Liver (tissue), 9 donors: ENCODE data around the gene PRKD3. TPM values are rescaled to one million over a fixed set of nuclear protein-coding genes. Genes with fewer than 3 reads are reported as not detected.

Source experiments
- DNase-seq: peaks from one replicate; pipeline ENCODE4 v3.0.0-alpha.2; 2017; ENCODE audit warnings: low spot score
- H3K27ac ChIP-seq, 2 donors: one replicate each; pipeline ENCODE4 v1.7.0; 2013; ENCODE audit warnings: inconsistent platforms in 2 of 2, low read length in 2 of 2, control low read depth in 1 of 2, low read depth in 1 of 2, mild to moderate bottlenecking in 1 of 2
- H3K27me3 ChIP-seq, 4 donors: one replicate each; pipeline versions ENCODE4 v1.6.1 to v1.7.0; 2013; ENCODE audit warnings: low read length in 3 of 4, inconsistent platforms in 1 of 4, mild to moderate bottlenecking in 1 of 4, moderate library complexity in 1 of 4; ENCODE audit not compliant: control insufficient read depth in 4 of 4, insufficient read depth in 4 of 4
- H3K36me3 ChIP-seq, 4 donors: one replicate each; pipeline versions ENCODE4 v1.6.1 to v1.7.0; 2013; ENCODE audit warnings: low read length in 3 of 4, mild to moderate bottlenecking in 3 of 4, low read depth in 1 of 4, moderate library complexity in 1 of 4; ENCODE audit not compliant: control insufficient read depth in 4 of 4, insufficient read depth in 3 of 4
- H3K4me1 ChIP-seq, 4 donors: one replicate each; pipeline versions ENCODE4 v1.6.1 to v1.7.0; 2013; ENCODE audit warnings: low read length in 3 of 4, mild to moderate bottlenecking in 3 of 4, moderate library complexity in 1 of 4; ENCODE audit not compliant: control insufficient read depth in 4 of 4, insufficient read depth in 4 of 4
- H3K4me3 ChIP-seq, 3 donors: one replicate each; pipeline versions ENCODE4 v1.6.1 to v1.7.0; 2013; ENCODE audit warnings: low read length in 3 of 3, control low read depth in 1 of 3, low read depth in 1 of 3, mild to moderate bottlenecking in 1 of 3
- H3K9ac ChIP-seq, 2 donors: one replicate each; pipeline ENCODE4 v1.7.0; 2013; ENCODE audit warnings: low read length in 2 of 2, mild to moderate bottlenecking in 2 of 2, moderate library complexity in 2 of 2, control low read depth in 1 of 2, low read depth in 1 of 2
- H3K9me3 ChIP-seq, 4 donors: one replicate each; pipeline versions ENCODE4 v1.6.1 to v1.7.0; 2013; ENCODE audit warnings: low read length in 3 of 4; ENCODE audit not compliant: control insufficient read depth in 4 of 4
- EGR1 ChIP-seq, 2 donors: IDR thresholded peaks; 2 replicates each; pipeline ENCODE4 v1.6.1; 2016 to 2018; ENCODE audit warnings: antibody characterized with exemption in 2 of 2, low read depth in 2 of 2
- FOXA1 ChIP-seq: IDR thresholded peaks from 2 replicates; pipeline ENCODE4 v1.6.1; 2016; ENCODE audit warnings: antibody characterized with exemption
- FOXA2 ChIP-seq: IDR thresholded peaks from 2 replicates; pipeline ENCODE4 v1.6.1; 2016; ENCODE audit warnings: antibody characterized with exemption
- GABPA ChIP-seq, 2 donors: IDR thresholded peaks in 1 of 2; conservative IDR thresholded peaks in 1 of 2; 2 replicates each; pipeline ENCODE4 v1.6.1; 2016; ENCODE audit warnings: antibody characterized with exemption in 2 of 2, mild to moderate bottlenecking in 1 of 2, moderate library complexity in 1 of 2
- HNF4A ChIP-seq, 2 donors: conservative IDR thresholded peaks; 2 replicates each; pipeline ENCODE4 v1.6.1; 2016; ENCODE audit warnings: antibody characterized with exemption in 2 of 2, mild to moderate bottlenecking in 2 of 2
- HNF4G ChIP-seq: IDR thresholded peaks from 2 replicates; pipeline ENCODE4 v1.6.1; 2016; ENCODE audit warnings: antibody characterized with exemption
- JUND ChIP-seq, 2 donors: IDR thresholded peaks; 2 replicates each; pipeline ENCODE4 v1.6.1; 2016; ENCODE audit warnings: antibody characterized with exemption in 2 of 2
- NR2F2 ChIP-seq: IDR thresholded peaks from 2 replicates; pipeline ENCODE4 v1.6.1; 2016; ENCODE audit warnings: antibody characterized with exemption
- RAD21 ChIP-seq, 2 donors: IDR thresholded peaks; 2 replicates each; pipeline ENCODE4 v1.6.1; 2016; ENCODE audit warnings: antibody characterized with exemption in 2 of 2, mild to moderate bottlenecking in 2 of 2
- RXRA ChIP-seq, 2 donors: IDR thresholded peaks; 2 replicates each; pipeline ENCODE4 v1.6.1; 2017 to 2018; ENCODE audit warnings: antibody characterized with exemption in 2 of 2, mild to moderate bottlenecking in 1 of 2
- TAF1 ChIP-seq: conservative IDR thresholded peaks from 2 replicates; pipeline ENCODE4 v1.6.1; 2016; ENCODE audit warnings: antibody characterized with exemption, mild to moderate bottlenecking
- YY1 ChIP-seq: IDR thresholded peaks from 2 replicates; pipeline ENCODE4 v1.6.1; 2016; ENCODE audit warnings: antibody characterized with exemption, mild to moderate bottlenecking
- WGBS: extraction: QIAGEN DNeasy Blood & Tissue Kit; methylation state at CpG from one replicate; pipeline ENCODE4 v1.1.7; 2013; 5-methylcytosine and 5-hydroxymethylcytosine counted together
- polyA plus RNA-seq, 2 donors: library from polyadenylated mRNA; stranded (reverse) in 1 of 2; unstranded in 1 of 2; fragments of 200-250 nt in 1 of 2; fragments of >200 nt in 1 of 2; fragmentation: Nextera tagmentation in 1 of 2; extraction: Ambion mirVana in 1 of 2; gene quantifications; one replicate each; pipeline versions ENCODE4 v1.2.1 to v1.2.3, GENCODE V29; 2013 to 2015
- total RNA-seq, 2 donors: library from RNA; depleted of rRNA; stranded (reverse); fragments of >200 nt; gene quantifications; one replicate each; pipeline ENCODE4 v1.2.3, GENCODE V29; 2014
- TF ChIP-seq, protein P1 (sequence below): IDR thresholded peaks from 2 replicates; pipeline ENCODE4 v1.6.1; 2016; ENCODE audit warnings: antibody characterized with exemption
- TF ChIP-seq, protein P2 (sequence below): IDR thresholded peaks from 2 replicates; pipeline ENCODE4 v1.6.1; 2016; ENCODE audit warnings: antibody characterized with exemption
- TF ChIP-seq, protein P3 (sequence below): fragments of 150-350 bp; IDR thresholded peaks from 2 replicates; pipeline ENCODE4 v1.5.1; 2017; ENCODE audit warnings: improper control_type of control experiment, low read depth, low read length; ENCODE audit not compliant: missing input control
- TF ChIP-seq, protein P4 (sequence below): IDR thresholded peaks from 2 replicates; pipeline ENCODE4 v1.6.1; 2016; ENCODE audit warnings: antibody characterized with exemption, mild to moderate bottlenecking
- TF ChIP-seq, protein P5 (sequence below): IDR thresholded peaks from 2 replicates; pipeline ENCODE4 v1.6.1; 2016; ENCODE audit warnings: antibody characterized with exemption
- donor health status: healthy.
- donor health status: healthy.
- donor health status: healthy.
- donor health status: healthy.
- donor health status: healthy.

The PRKD3 gene
- total and polyA plus RNA-seq, 4 donors: 4.4 to 19.7 (median 8.1) TPM

DNA sequence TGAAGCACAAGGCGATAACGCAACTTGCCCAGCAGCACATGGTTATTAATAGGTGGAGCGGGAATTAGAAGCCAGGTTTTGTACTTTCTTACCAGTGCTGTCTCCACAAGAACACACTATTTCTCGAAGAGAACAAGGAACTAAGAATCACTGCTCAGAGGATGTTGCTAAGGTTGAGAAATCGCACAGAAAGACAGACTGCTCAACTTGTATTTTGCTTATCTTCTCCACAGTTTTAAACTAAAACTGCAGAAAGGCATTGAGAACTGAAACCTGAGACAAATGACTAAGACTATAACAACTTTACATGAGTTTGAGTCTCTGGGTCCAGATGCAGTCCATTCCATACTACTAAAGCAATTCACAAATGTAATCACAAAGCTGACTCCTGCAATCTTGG, 6.2 kb downstream of the PRKD3 start:
- TF ChIP-seq GABPA (IDR thresholded peaks at IDR 0.05 in 1 of 2, conservative IDR thresholded peaks at IDR 0.05 in 1 of 2) (no peak), JUND (IDR thresholded peaks at IDR 0.05) (no peak), NR2F2 (no peak), TAF1 (no peak), FOXA2 (no peak), RXRA (IDR thresholded peaks at IDR 0.05) (no peak), EGR1 (IDR thresholded peaks at IDR 0.05; ENCODE audit: low read depth in 2 of 2) (no peak), YY1 (no peak), FOXA1 (no peak)
- TF ChIP-seq, protein P1, sequence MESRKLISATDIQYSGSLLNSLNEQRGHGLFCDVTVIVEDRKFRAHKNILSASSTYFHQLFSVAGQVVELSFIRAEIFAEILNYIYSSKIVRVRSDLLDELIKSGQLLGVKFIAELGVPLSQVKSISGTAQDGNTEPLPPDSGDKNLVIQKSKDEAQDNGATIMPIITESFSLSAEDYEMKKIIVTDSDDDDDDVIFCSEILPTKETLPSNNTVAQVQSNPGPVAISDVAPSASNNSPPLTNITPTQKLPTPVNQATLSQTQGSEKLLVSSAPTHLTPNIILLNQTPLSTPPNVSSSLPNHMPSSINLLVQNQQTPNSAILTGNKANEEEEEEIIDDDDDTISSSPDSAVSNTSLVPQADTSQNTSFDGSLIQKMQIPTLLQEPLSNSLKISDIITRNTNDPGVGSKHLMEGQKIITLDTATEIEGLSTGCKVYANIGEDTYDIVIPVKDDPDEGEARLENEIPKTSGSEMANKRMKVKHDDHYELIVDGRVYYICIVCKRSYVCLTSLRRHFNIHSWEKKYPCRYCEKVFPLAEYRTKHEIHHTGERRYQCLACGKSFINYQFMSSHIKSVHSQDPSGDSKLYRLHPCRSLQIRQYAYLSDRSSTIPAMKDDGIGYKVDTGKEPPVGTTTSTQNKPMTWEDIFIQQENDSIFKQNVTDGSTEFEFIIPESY: no peak
- TF ChIP-seq, protein P2, sequence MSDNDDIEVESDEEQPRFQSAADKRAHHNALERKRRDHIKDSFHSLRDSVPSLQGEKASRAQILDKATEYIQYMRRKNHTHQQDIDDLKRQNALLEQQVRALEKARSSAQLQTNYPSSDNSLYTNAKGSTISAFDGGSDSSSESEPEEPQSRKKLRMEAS: no peak
- TF ChIP-seq, protein P3, sequence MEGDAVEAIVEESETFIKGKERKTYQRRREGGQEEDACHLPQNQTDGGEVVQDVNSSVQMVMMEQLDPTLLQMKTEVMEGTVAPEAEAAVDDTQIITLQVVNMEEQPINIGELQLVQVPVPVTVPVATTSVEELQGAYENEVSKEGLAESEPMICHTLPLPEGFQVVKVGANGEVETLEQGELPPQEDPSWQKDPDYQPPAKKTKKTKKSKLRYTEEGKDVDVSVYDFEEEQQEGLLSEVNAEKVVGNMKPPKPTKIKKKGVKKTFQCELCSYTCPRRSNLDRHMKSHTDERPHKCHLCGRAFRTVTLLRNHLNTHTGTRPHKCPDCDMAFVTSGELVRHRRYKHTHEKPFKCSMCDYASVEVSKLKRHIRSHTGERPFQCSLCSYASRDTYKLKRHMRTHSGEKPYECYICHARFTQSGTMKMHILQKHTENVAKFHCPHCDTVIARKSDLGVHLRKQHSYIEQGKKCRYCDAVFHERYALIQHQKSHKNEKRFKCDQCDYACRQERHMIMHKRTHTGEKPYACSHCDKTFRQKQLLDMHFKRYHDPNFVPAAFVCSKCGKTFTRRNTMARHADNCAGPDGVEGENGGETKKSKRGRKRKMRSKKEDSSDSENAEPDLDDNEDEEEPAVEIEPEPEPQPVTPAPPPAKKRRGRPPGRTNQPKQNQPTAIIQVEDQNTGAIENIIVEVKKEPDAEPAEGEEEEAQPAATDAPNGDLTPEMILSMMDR: no peak
- DNase-seq: no peak
- no peaks in the 10 kb centered on the region for H3K36me3 ChIP-seq
- no peak overlapping the region for H3K4me3 ChIP-seq
- WGBS: 83% methylated on average over 5 of the region's 5 CpGs
- H3K9me3 ChIP-seq: no peaks in the 10 kb centered on the region
- H3K9ac ChIP-seq: no peak overlapping the region
- H3K27me3 ChIP-seq: no peaks in the 10 kb centered on the region
- peaks cover 0 to 6% (median 3%) of the 10 kb centered on the region in 4 donors for H3K4me1 ChIP-seq
- no peak overlapping the region for H3K27ac ChIP-seq

DNA sequence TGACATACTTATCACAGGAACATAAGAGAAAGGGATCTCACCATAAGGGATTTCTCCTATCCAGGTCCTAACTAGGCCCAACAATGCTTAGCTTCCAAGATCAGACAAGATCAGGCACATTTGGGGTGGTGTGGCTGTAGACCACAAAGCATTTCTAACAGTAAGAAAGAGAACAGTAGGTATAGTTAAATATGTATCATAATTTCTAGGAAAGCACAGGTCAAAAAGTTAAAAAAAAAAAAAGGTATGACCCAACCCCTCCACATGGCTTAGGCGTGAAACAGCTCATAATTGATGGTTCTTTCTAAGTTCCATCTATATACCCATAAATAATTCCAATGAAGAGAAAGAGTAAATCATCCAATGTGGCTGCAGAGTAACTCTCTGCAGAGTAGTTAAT, 6.9 kb downstream of the PRKD3 start:
- peaks cover 0 to 3% (median 2%) of the 10 kb centered on the region in 4 donors for H3K4me1 ChIP-seq
- H3K4me3 ChIP-seq: no peak overlapping the region
- DNase-seq: no peak
- H3K9ac ChIP-seq: no peak overlapping the region
- TF ChIP-seq FOXA2 (no peak), GABPA (IDR thresholded peaks at IDR 0.05 in 1 of 2, conservative IDR thresholded peaks at IDR 0.05 in 1 of 2) (no peak), FOXA1 (no peak), HNF4A (conservative IDR thresholded peaks at IDR 0.05) (no peak), HNF4G (no peak), YY1 (no peak), NR2F2 (no peak), EGR1 (IDR thresholded peaks at IDR 0.05; ENCODE audit: low read depth in 2 of 2) (no peak), TAF1 (no peak), JUND (IDR thresholded peaks at IDR 0.05) (no peak), RXRA (IDR thresholded peaks at IDR 0.05) (no peak), RAD21 (IDR thresholded peaks at IDR 0.05) (no peak)
- TF ChIP-seq, protein P3: no peak
- TF ChIP-seq, protein P4, sequence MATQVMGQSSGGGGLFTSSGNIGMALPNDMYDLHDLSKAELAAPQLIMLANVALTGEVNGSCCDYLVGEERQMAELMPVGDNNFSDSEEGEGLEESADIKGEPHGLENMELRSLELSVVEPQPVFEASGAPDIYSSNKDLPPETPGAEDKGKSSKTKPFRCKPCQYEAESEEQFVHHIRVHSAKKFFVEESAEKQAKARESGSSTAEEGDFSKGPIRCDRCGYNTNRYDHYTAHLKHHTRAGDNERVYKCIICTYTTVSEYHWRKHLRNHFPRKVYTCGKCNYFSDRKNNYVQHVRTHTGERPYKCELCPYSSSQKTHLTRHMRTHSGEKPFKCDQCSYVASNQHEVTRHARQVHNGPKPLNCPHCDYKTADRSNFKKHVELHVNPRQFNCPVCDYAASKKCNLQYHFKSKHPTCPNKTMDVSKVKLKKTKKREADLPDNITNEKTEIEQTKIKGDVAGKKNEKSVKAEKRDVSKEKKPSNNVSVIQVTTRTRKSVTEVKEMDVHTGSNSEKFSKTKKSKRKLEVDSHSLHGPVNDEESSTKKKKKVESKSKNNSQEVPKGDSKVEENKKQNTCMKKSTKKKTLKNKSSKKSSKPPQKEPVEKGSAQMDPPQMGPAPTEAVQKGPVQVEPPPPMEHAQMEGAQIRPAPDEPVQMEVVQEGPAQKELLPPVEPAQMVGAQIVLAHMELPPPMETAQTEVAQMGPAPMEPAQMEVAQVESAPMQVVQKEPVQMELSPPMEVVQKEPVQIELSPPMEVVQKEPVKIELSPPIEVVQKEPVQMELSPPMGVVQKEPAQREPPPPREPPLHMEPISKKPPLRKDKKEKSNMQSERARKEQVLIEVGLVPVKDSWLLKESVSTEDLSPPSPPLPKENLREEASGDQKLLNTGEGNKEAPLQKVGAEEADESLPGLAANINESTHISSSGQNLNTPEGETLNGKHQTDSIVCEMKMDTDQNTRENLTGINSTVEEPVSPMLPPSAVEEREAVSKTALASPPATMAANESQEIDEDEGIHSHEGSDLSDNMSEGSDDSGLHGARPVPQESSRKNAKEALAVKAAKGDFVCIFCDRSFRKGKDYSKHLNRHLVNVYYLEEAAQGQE: no peak
- TF ChIP-seq, protein P1: no peak
- TF ChIP-seq, protein P2: no peak
- TF ChIP-seq, protein P5, sequence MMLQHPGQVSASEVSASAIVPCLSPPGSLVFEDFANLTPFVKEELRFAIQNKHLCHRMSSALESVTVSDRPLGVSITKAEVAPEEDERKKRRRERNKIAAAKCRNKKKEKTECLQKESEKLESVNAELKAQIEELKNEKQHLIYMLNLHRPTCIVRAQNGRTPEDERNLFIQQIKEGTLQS: no peak
- no peaks in the 10 kb centered on the region for H3K27me3 ChIP-seq
- H3K27ac ChIP-seq: no peak overlapping the region
- WGBS: 96% methylated on average over 1 of the region's 1 CpG
- no peaks in the 10 kb centered on the region for H3K36me3 ChIP-seq
- no peaks in the 10 kb centered on the region for H3K9me3 ChIP-seq
